GM12875 (cell line): Measurements from ENCODE around the gene MMP11.
A peak's percentile ranks its signal among the peaks of the same experiment; 100 is the strongest.

Experiments used
- H3K4me3 ChIP-seq: one replicate; pipeline ENCODE4 v1.5.1; 2011; ENCODE audit warnings: low read depth, low read length, control low read depth
- CTCF ChIP-seq: IDR thresholded peaks from 2 replicates; pipeline ENCODE4 v1.5.1; 2011; ENCODE audit warnings: low read depth, mild to moderate bottlenecking, control low read depth, inconsistent platforms, low read length, moderate library complexity, borderline replicate concordance; ENCODE audit not compliant: insufficient read depth

Gene MMP11

GRCh38 chr22:23745791-23746190 is 26.9 kb upstream of the MMP11 start:
- no peak overlapping the region for H3K4me3 ChIP-seq
- no peak for TF ChIP-seq CTCF

- no peak overlapping the region for H3K4me3 ChIP-seq
- no peak for TF ChIP-seq CTCF
Observed at GRCh38 chr22:23749841-23750301, 22.8 kb upstream of the MMP11 start.

- no peak for TF ChIP-seq CTCF
- H3K4me3 ChIP-seq: peak overlapping the region; percentile 59
Observed at GRCh38 chr22:23750367-23750713, 22.3 kb upstream of the MMP11 start.

- peak; percentile 41; the same call in 1 of the 2 replicates for TF ChIP-seq CTCF
- peak within 1 kb of the TSS; percentile 59 for H3K4me3 ChIP-seq
Observed at GRCh38 chr22:23750714-23751440, 21.8 kb upstream of the MMP11 start, which contains the start of gene ZNF70. ZNF70 (minus strand) TSS chr22:23751112; CDS start chr22:23745140, 5,972 bp downstream.

GRCh38 chr22:23751441-23751996 is 21.1 kb upstream of the MMP11 start:
- H3K4me3 ChIP-seq: peak overlapping the region; percentile 59
- TF ChIP-seq CTCF: no peak

- TF ChIP-seq CTCF: no peak
- peak overlapping the region; percentile 59 for H3K4me3 ChIP-seq
Observed at GRCh38 chr22:23752090-23752691, 20.5 kb upstream of the MMP11 start.
